ENCODE results near the gene CEP128.
A peak's percentile ranks its signal among the peaks of the same experiment; 100 is the strongest.

Gene CEP128

GRCh38 chr14:80941241-80942185 is at the start of gene CEP128:
Gene CEP128 (minus strand): TSS chr14:80941738.
- TF ChIP-seq CTCF (conservative IDR thresholded peaks at IDR 0.05) = no peak
- peak within 1 kb of the TSS; percentile 67 for H3K27ac ChIP-seq

- TF ChIP-seq CTCF (conservative IDR thresholded peaks at IDR 0.05) = no peak
- no peak overlapping the region for H3K27ac ChIP-seq
Observed at GRCh38 chr14:80988735-80989429, 47.3 kb upstream of the CEP128 start.

GRCh38 chr14:80988192-80988591 is 46.7 kb upstream of the CEP128 start:
- H3K27ac ChIP-seq = no peak overlapping the region
- no peak for TF ChIP-seq CTCF (conservative IDR thresholded peaks at IDR 0.05)

- peak; percentile 93 for TF ChIP-seq CTCF (conservative IDR thresholded peaks at IDR 0.05)
- H3K27ac ChIP-seq = no peak overlapping the region
Observed at GRCh38 chr14:80987235-80988032, 45.9 kb upstream of the CEP128 start.

GRCh38 chr14:80982711-80983110 is 41.2 kb upstream of the CEP128 start:
- H3K27ac ChIP-seq = no peak overlapping the region
- TF ChIP-seq CTCF (conservative IDR thresholded peaks at IDR 0.05) = no peak

- TF ChIP-seq CTCF (conservative IDR thresholded peaks at IDR 0.05) = no peak
- H3K27ac ChIP-seq = no peak overlapping the region
Observed at GRCh38 chr14:80981673-80982072, 40.1 kb upstream of the CEP128 start.

GRCh38 chr14:80981156-80981555 is 39.6 kb upstream of the CEP128 start:
- H3K27ac ChIP-seq = no peak overlapping the region
- TF ChIP-seq CTCF (conservative IDR thresholded peaks at IDR 0.05) = no peak
